Liver (tissue), 3 donors: Measurements from ENCODE around the gene PPFIBP1.

ENCODE experiments used
- EGR1 ChIP-seq, 2 donors: IDR thresholded peaks; 2 replicates each; pipeline ENCODE4 v1.6.1; 2016 to 2018; ENCODE audit warnings: antibody characterized with exemption in 2 of 2, low read depth in 2 of 2
- GABPA ChIP-seq, 2 donors: IDR thresholded peaks in 1 of 2; conservative IDR thresholded peaks in 1 of 2; 2 replicates each; pipeline ENCODE4 v1.6.1; 2016; ENCODE audit warnings: antibody characterized with exemption in 2 of 2, mild to moderate bottlenecking in 1 of 2, moderate library complexity in 1 of 2
- SP1 ChIP-seq: IDR thresholded peaks from 2 replicates; pipeline ENCODE4 v1.6.1; 2018; ENCODE audit warnings: antibody characterized with exemption, mild to moderate bottlenecking
- YY1 ChIP-seq: IDR thresholded peaks from 2 replicates; pipeline ENCODE4 v1.6.1; 2016; ENCODE audit warnings: antibody characterized with exemption, mild to moderate bottlenecking
- TF ChIP-seq, protein P1 (sequence below): fragments of 150-350 bp; IDR thresholded peaks from 2 replicates; pipeline ENCODE4 v1.5.1; 2017; ENCODE audit warnings: improper control_type of control experiment, low read depth, low read length; ENCODE audit not compliant: missing input control
- TF ChIP-seq, protein P2 (sequence below): IDR thresholded peaks from 2 replicates; pipeline ENCODE4 v1.6.1; 2016; ENCODE audit warnings: antibody characterized with exemption
- TF ChIP-seq, protein P3 (sequence below): IDR thresholded peaks from 2 replicates; pipeline ENCODE4 v1.6.1; 2016; ENCODE audit warnings: antibody characterized with exemption
- TF ChIP-seq, protein P4 (sequence below): IDR thresholded peaks from 2 replicates; pipeline ENCODE4 v1.6.1; 2016; ENCODE audit warnings: antibody characterized with exemption, mild to moderate bottlenecking
- donor health status: healthy.
- donor health status: healthy.

DNA sequence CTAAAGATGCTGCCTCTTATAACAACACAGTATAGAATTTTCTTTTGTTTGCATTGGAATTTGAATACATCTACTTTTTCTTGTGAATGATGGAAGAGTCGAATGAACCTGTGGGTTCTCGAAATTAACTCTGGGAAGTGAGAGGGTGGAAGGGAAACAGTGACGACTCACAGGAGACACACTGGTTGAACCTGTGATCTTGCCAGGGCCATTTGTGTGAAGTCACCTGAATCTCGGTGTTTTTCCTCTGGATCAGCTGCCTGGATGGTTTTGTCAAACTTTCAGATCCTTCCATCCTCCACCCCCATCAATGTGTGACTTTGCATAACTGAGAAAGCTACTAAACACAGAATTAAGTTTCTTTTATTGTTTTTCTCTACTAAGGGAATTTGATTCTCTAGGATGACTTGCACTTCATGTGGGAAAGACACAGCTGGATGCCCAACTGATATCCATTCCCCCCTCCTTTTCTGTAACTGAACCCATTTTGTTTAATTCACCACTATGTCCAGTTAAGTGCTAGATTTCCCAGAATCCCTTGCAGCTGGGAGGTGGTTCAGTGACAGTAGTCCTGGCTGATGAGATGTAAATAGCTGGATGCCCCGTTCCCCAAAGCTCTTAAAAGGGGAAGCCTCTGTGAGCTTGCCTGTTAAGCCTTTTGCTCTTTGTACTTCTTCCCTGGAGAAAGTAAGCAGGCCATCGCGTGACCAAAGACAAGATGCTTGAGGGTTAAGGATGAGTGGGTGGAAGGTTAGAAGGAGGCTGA, 6.3 kb downstream of the PPFIBP1 start:
- TF ChIP-seq GABPA (IDR thresholded peaks at IDR 0.05 in 1 of 2, conservative IDR thresholded peaks at IDR 0.05 in 1 of 2) (no peak), SP1 (no peak), EGR1 (IDR thresholded peaks at IDR 0.05; ENCODE audit: low read depth in 2 of 2) (no peak), YY1 (no peak)
- TF ChIP-seq, protein P1, sequence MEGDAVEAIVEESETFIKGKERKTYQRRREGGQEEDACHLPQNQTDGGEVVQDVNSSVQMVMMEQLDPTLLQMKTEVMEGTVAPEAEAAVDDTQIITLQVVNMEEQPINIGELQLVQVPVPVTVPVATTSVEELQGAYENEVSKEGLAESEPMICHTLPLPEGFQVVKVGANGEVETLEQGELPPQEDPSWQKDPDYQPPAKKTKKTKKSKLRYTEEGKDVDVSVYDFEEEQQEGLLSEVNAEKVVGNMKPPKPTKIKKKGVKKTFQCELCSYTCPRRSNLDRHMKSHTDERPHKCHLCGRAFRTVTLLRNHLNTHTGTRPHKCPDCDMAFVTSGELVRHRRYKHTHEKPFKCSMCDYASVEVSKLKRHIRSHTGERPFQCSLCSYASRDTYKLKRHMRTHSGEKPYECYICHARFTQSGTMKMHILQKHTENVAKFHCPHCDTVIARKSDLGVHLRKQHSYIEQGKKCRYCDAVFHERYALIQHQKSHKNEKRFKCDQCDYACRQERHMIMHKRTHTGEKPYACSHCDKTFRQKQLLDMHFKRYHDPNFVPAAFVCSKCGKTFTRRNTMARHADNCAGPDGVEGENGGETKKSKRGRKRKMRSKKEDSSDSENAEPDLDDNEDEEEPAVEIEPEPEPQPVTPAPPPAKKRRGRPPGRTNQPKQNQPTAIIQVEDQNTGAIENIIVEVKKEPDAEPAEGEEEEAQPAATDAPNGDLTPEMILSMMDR = no peak
- TF ChIP-seq, protein P2, sequence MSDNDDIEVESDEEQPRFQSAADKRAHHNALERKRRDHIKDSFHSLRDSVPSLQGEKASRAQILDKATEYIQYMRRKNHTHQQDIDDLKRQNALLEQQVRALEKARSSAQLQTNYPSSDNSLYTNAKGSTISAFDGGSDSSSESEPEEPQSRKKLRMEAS = no peak
- TF ChIP-seq, protein P3, sequence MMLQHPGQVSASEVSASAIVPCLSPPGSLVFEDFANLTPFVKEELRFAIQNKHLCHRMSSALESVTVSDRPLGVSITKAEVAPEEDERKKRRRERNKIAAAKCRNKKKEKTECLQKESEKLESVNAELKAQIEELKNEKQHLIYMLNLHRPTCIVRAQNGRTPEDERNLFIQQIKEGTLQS = no peak
- TF ChIP-seq, protein P4, sequence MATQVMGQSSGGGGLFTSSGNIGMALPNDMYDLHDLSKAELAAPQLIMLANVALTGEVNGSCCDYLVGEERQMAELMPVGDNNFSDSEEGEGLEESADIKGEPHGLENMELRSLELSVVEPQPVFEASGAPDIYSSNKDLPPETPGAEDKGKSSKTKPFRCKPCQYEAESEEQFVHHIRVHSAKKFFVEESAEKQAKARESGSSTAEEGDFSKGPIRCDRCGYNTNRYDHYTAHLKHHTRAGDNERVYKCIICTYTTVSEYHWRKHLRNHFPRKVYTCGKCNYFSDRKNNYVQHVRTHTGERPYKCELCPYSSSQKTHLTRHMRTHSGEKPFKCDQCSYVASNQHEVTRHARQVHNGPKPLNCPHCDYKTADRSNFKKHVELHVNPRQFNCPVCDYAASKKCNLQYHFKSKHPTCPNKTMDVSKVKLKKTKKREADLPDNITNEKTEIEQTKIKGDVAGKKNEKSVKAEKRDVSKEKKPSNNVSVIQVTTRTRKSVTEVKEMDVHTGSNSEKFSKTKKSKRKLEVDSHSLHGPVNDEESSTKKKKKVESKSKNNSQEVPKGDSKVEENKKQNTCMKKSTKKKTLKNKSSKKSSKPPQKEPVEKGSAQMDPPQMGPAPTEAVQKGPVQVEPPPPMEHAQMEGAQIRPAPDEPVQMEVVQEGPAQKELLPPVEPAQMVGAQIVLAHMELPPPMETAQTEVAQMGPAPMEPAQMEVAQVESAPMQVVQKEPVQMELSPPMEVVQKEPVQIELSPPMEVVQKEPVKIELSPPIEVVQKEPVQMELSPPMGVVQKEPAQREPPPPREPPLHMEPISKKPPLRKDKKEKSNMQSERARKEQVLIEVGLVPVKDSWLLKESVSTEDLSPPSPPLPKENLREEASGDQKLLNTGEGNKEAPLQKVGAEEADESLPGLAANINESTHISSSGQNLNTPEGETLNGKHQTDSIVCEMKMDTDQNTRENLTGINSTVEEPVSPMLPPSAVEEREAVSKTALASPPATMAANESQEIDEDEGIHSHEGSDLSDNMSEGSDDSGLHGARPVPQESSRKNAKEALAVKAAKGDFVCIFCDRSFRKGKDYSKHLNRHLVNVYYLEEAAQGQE = no peak
